HG02840 (cell line): ENCODE measurements around the gene GUCA2B.

Experiments
- ATAC-seq: cut with Tn5 transposase; IDR thresholded peaks from one replicate; pipeline ENCODE4 v1.9.1; 2021; ENCODE audit warnings: mild to moderate bottlenecking, moderate library complexity, moderate number of reproducible peaks; ENCODE audit not compliant: unreplicated experiment, low FRiP score

The GUCA2B gene

GRCh38 chr1:42152907-42153600 lies at the start of gene GUCA2B:
TSS of gene GUCA2B (plus strand) at chr1:42153410. CDS start at chr1:42153451, 41 bp downstream.
- ATAC-seq, result no peak

DNA sequence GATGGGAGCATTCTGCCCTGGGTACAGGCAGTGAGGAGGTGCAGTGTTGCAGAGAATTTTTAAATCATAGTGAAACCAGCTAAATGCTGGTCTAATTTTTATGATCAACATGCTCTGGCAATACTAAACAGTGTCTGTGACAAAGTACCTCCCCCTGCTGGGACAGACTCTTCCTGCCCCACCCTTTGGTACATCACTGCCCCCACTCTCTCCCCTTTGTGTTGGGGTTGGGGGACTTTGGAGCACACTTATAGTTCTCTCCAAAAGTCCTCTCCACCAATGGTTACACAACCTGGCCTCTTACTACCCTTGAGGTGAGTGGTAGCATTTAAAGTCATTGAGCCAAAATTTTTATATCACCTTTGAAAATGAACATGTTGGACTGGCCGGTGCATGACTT lies 48.2 kb upstream of the GUCA2B start:
- ATAC-seq, result no peak

- no peak for ATAC-seq
These were observed 44.9 kb upstream of the GUCA2B start for GRCh38 chr1:42108309-42108708.

- ATAC-seq, result no peak
These were observed 43.6 kb upstream of the GUCA2B start for GRCh38 chr1:42109600-42109999.

DNA sequence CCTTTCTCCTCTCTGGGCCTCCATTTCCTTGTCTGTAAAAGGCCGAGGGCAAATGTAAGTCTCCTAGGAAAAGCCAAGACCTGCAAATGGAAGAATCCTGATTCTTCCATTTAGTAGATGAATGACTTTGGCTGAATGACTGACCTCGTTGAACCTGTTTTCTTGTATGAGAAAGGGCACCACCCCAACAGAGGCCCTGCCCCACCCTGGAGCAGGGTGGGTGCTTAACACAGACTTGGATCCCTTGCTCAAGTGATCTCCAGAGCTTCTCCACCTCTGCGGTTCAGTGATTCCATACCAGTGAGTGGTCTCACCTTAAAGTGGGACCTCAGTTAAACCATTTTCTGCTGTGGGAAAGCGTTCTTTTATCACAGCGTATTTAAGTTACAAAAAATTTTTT lies 39.0 kb upstream of the GUCA2B start:
- no peak for ATAC-seq

DNA sequence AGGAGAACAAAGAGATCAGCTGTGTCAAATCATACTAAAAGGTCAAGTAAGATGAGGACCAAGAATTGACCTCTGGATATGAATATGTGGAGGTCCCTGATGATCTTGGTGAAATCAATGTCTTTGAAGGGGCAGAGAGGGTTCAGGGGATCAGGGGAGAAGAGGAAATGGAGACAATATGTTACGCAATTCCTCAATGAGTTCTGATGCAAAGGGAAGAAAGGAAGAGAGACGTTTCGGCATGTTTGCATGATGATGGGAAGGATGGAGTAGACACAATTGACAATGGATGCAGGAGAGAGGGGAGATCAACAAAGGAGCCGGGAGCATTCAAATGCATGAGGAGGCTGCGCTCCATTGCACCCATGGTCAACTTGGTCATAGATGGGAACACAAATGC lies 36.0 kb upstream of the GUCA2B start:
- ATAC-seq, result no peak

DNA sequence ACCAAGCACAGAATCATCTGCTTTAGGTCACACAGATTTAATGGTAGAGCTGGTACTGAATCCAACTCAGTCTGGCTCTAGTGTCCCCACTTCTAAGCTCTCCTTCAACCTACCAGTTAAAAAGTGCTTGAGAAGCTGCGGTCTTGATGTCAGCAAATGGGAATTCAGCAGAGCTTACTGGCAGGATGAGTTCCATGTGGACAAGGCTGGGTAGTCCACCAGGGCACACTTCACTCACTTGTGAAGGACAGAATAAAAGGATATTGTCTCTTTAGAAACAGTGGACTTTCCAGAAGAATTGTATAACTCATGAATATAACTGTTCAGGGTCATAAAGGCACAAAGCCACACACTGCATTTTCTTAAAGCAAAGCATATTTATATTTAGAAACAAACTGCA lies 35.1 kb upstream of the GUCA2B start:
- no peak for ATAC-seq

- ATAC-seq, result no peak
These were observed 30.8 kb upstream of the GUCA2B start for GRCh38 chr1:42122408-42122807.

DNA sequence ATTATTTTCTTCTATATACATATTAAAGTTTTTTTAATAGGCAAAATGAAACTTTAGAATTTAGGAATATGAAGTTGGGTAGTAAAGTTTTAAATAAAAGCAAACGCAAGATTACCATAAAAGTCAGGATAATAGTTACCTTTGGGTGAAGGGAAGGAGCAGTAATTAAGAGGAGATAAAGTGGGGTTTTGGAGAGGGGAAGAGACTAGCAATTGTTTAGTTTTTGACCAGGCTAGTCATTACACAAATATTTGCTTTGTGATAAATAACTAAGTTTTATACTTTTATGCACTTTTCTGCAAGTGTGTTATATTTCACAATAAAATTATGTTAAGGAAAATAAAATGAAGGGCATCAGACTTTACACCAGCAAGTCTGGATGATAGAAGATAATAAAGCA lies 27.7 kb upstream of the GUCA2B start:
- ATAC-seq, result no peak

GRCh38 chr1:42127767-42128166 lies 25.4 kb upstream of the GUCA2B start:
- ATAC-seq, result no peak

GRCh38 chr1:42128499-42128898 lies 24.7 kb upstream of the GUCA2B start:
- ATAC-seq, result no peak

DNA sequence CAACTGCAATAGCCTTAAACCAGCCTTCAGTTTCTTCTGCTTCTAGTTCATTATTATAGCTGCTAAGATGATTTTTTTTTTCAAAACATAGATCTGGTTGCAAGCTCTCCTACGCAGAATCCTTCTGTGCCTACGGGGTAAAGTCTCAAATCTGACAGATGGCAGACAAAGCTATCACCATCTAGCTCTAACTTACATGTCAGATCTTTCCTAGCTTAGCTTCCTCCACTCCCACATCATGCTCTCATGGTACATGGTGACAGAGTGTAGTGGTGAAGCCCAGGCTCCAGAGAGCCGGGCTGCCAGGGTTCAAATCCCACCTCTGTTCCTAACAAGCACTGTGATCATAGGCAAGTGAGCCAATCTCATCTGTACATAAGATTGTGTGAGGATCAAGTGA lies 24.2 kb upstream of the GUCA2B start:
- no peak for ATAC-seq

DNA sequence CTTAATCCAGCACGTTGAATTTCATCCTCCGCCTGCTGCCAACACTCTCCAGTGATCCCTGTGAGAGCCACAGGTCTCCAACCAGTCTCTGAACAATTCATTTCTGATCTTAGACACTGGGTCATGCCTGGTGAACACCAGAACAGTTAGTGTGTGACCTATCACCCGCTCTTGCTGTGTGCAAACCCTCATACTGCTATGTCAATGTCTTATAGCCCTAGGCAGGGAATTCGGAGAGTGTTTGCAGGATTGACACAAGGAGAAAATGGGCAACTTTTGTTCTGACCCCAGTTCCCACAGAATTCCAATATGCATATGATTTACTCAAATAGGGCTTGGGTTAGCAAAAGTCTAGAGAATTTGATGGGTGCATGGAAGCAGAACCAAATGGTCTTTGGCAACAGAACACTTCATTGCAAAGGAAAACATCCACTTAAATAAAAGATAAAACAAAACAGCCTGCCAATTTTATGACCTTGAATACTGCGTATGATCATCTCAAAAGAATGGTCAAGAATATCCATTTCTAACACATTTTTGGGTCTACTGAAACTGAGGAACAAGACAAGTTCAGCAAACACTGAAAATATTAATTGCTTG lies 23.0 kb upstream of the GUCA2B start:
- ATAC-seq, result no peak

DNA sequence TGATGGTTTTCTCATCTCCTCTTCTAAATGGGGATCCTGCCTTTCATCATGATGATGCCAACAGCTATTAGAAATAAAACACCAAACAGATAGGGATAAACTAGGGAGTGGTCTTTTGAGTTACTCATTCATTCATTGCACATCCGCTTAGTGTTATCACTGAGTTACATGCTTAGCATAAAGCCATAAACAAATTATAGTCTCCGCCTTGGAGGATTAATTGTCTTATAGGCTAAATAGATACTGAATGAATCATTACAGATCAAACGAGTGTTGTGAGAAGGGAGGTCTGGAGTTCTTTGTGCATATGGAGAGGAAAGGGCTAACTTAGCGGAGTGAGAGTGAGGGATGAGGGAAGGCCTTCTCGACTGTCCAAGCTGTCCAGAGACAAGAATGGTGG lies 19.8 kb upstream of the GUCA2B start:
- no peak for ATAC-seq

- no peak for ATAC-seq
These were observed 19.2 kb upstream of the GUCA2B start for GRCh38 chr1:42133809-42134526.

- ATAC-seq, result no peak
These were observed 17.8 kb upstream of the GUCA2B start for GRCh38 chr1:42135426-42135825.

- no peak for ATAC-seq
These were observed 16.7 kb upstream of the GUCA2B start for GRCh38 chr1:42136466-42136865.

DNA sequence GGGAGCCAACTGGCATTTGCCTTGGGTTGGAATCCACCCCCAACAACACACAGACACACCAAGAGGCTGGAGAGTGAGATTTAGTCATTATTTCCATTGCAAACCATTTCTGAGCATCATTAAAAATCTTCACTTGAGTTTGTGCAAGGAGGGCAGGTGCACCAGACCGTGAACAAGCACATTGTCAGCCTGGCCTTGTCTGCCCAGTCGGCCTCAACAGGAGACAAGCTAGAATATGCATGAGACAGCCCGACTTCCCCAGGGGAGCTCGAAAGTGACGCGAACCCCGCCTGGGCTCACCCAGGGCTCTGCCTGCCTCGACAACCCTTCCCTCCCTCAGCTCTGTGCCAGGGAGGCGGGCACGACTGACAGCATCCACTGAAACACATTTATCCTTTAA lies 15.4 kb upstream of the GUCA2B start:
- no peak for ATAC-seq

DNA sequence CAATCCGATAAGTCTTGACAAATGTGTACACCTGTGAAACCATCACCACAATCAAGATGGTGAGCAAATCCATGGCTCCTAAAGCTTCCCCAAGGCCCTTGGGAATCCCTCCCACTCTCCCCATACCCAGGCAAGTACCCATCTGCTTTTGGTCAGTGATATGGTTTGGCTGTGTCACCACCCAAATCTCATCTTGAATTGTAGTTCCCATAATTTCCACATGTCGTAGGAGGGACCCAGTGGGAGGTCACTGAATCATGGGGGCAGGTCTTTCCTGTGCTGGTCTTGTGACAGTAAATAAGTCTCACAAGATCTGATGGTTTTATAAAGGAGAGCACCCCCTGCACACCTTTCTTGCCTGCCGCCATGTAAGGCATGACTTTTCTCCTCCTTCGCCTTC lies 14.6 kb upstream of the GUCA2B start:
- no peak for ATAC-seq

DNA sequence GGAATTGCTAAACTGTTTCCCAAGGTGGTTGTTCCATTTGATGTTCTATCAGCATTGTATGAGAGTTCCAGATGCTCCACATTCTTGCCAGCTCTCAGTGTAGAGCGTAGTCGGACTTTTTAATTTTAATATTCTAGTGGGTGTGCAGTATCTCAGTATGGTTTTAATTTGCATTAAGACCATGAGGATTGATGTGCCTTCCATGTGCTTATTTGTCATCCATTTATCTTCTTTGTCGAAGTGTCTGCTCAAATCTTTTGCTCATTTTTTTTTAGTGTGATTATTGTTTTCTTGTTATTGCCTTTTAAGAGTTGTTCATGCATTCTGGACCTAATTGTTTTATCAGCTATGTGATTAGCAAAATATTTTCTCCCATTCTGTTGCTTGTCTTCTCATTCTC lies 13.8 kb upstream of the GUCA2B start:
- no peak for ATAC-seq

DNA sequence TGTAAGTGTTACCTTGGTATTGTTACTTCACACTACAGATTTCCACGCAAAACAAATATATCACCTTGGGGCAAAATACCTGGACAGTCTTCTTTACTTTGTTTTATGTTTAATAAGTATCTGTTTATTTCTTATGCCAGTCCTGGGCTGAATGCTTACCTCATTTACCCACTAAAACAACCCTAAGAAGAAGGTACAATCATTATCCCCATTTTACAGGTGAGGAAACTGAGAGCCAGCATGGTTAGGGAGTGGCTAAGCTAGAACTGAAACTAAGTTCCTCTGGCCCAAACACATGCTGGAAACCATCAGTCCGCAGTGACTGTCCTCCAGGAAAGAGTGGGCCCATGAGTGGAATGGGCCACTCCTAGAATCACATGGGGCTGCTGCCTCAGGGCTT lies 13.0 kb upstream of the GUCA2B start:
- no peak for ATAC-seq

GRCh38 chr1:42141978-42142377 lies 11.2 kb upstream of the GUCA2B start:
- ATAC-seq, result no peak
